ENCODE data around the gene NEK4.
"Not testable (repeated sequence)": the region's sequence is repeated elsewhere in the genome, so short reads cannot be mapped to it uniquely, and the experiment has no call there.

The NEK4 gene

GRCh38 chr3:52756141-52756540 is 14.6 kb downstream of the NEK4 start:
- DNase-seq, result no peak
- in situ Hi-C loops (cut with HindIII; ENCODE audit: low pct_ligation_motif_present, low pct_unique_long_range_greater_than_20kb, low sequenced_read_pairs), result no loop called here

- no peak for DNase-seq
- in situ Hi-C loops (cut with HindIII; ENCODE audit: low pct_ligation_motif_present, low pct_unique_long_range_greater_than_20kb, low sequenced_read_pairs), result no loop called here
Measured at GRCh38 chr3:52754373-52754772, 16.4 kb downstream of the NEK4 start.

- no peak for DNase-seq
- in situ Hi-C loops (cut with HindIII; ENCODE audit: low pct_ligation_motif_present, low pct_unique_long_range_greater_than_20kb, low sequenced_read_pairs), result no loop called here
Measured at GRCh38 chr3:52752045-52752660, 18.6 kb downstream of the NEK4 start.

- in situ Hi-C loops (cut with HindIII; ENCODE audit: low pct_ligation_motif_present, low pct_unique_long_range_greater_than_20kb, low sequenced_read_pairs), result no loop called here
- DNase-seq, result no peak
Measured at GRCh38 chr3:52743721-52744120, 27.0 kb downstream of the NEK4 start.

- in situ Hi-C loops (cut with HindIII; ENCODE audit: low pct_ligation_motif_present, low pct_unique_long_range_greater_than_20kb, low sequenced_read_pairs), result no loop called here
- DNase-seq, result no peak
Measured at GRCh38 chr3:52743152-52743551, 27.6 kb downstream of the NEK4 start.

- DNase-seq, result peak; percentile 31
- in situ Hi-C loops (cut with HindIII; ENCODE audit: low pct_ligation_motif_present, low pct_unique_long_range_greater_than_20kb, low sequenced_read_pairs), result no loop called here
Measured at GRCh38 chr3:52742418-52743041, 28.2 kb downstream of the NEK4 start.

GRCh38 chr3:52739730-52740129 is 31.0 kb downstream of the NEK4 start:
- no peak for DNase-seq
- in situ Hi-C loops (cut with HindIII; ENCODE audit: low pct_ligation_motif_present, low pct_unique_long_range_greater_than_20kb, low sequenced_read_pairs), result no loop called here

GRCh38 chr3:52733256-52733891 is 37.4 kb downstream of the NEK4 start:
- no peak for DNase-seq
- in situ Hi-C loops (cut with HindIII; ENCODE audit: low pct_ligation_motif_present, low pct_unique_long_range_greater_than_20kb, low sequenced_read_pairs), result no loop called here

GRCh38 chr3:52731590-52731989 is 39.1 kb downstream of the NEK4 start:
- DNase-seq, result no peak
- in situ Hi-C loops (cut with HindIII; ENCODE audit: low pct_ligation_motif_present, low pct_unique_long_range_greater_than_20kb, low sequenced_read_pairs), result no loop called here

- in situ Hi-C loops (cut with HindIII; ENCODE audit: low pct_ligation_motif_present, low pct_unique_long_range_greater_than_20kb, low sequenced_read_pairs), result no loop called here
- DNase-seq, result no peak
Measured at GRCh38 chr3:52730681-52731080, 40.1 kb downstream of the NEK4 start.

- in situ Hi-C loops (cut with HindIII; ENCODE audit: low pct_ligation_motif_present, low pct_unique_long_range_greater_than_20kb, low sequenced_read_pairs), result not testable (repeated sequence)
Measured at GRCh38 chr3:52728753-52729152, 42.0 kb downstream of the NEK4 start.

GRCh38 chr3:52724511-52724910 is 46.2 kb downstream of the NEK4 start:
- no peak for DNase-seq

More at GRCh38 chr3:52728753-52729152, 42.0 kb downstream of the NEK4 start:
- not testable (repeated sequence) for DNase-seq

GRCh38 chr3:52723935-52724334 is 46.8 kb downstream of the NEK4 start:
- in situ Hi-C loops (cut with HindIII; ENCODE audit: low pct_ligation_motif_present, low pct_unique_long_range_greater_than_20kb, low sequenced_read_pairs), result no loop called here

More at GRCh38 chr3:52724511-52724910, 46.2 kb downstream of the NEK4 start:
- in situ Hi-C loops (cut with HindIII; ENCODE audit: low pct_ligation_motif_present, low pct_unique_long_range_greater_than_20kb, low sequenced_read_pairs), result no loop called here

GRCh38 chr3:52722491-52722890 is 48.2 kb downstream of the NEK4 start:
- no peak for DNase-seq
- in situ Hi-C loops (cut with HindIII; ENCODE audit: low pct_ligation_motif_present, low pct_unique_long_range_greater_than_20kb, low sequenced_read_pairs), result no loop called here

More at GRCh38 chr3:52723935-52724334, 46.8 kb downstream of the NEK4 start:
- DNase-seq, result no peak

GRCh38 chr3:52721730-52722008 is 49.1 kb downstream of the NEK4 start:
- no peak for DNase-seq
- in situ Hi-C loops (cut with HindIII; ENCODE audit: low pct_ligation_motif_present, low pct_unique_long_range_greater_than_20kb, low sequenced_read_pairs), result no loop called here

GRCh38 chr3:52721002-52721729 is 49.6 kb downstream of the NEK4 start:
- in situ Hi-C loops (cut with HindIII; ENCODE audit: low pct_ligation_motif_present, low pct_unique_long_range_greater_than_20kb, low sequenced_read_pairs), result no loop called here
- DNase-seq, result no peak

- DNase-seq, result no peak
- in situ Hi-C loops (cut with HindIII; ENCODE audit: low pct_ligation_motif_present, low pct_unique_long_range_greater_than_20kb, low sequenced_read_pairs), result no loop called here
Measured at GRCh38 chr3:52719618-52720017, 51.1 kb downstream of the NEK4 start.

- in situ Hi-C loops (cut with HindIII; ENCODE audit: low pct_ligation_motif_present, low pct_unique_long_range_greater_than_20kb, low sequenced_read_pairs), result no loop called here
- DNase-seq, result no peak
Measured at GRCh38 chr3:52715714-52716305, 54.9 kb downstream of the NEK4 start.

All from ACHN (cell line).